Measurements from ENCODE around the gene SETDB2. TPM values are rescaled to one million over a fixed set of nuclear protein-coding genes. Genes with fewer than 3 reads are reported as not detected.

Gene SETDB2
- total and polyA plus RNA-seq, 2 of the 13 experiments (the other 11 are each of a cell fraction or from before 2014, with no cell fraction given): 8.1 to 8.7 TPM

- DNase-seq (ENCODE audit: low spot score) (no peak), ATAC-seq (no peak), FAIRE-seq (no peak)
- H3K4me3 ChIP-seq (replicated peaks in 1 of 3; ENCODE audit: insufficient read depth in 1 of 3, low read depth in 2 of 3, low read length in 3 of 3): no peak overlapping the region
- H4K20me1 ChIP-seq (ENCODE audit: insufficient read depth, low read length): no peaks in the 10 kb centered on the region
- no peak overlapping the region for H2AFZ ChIP-seq (ENCODE audit: low read length)
- H3K36me3 ChIP-seq (replicated peaks in 1 of 2; ENCODE audit: control insufficient read depth in 1 of 2, insufficient read depth in 2 of 2, low read length in 2 of 2): no peaks in the 10 kb centered on the region
- TF ChIP-seq ZNF292 (CRISPR knock-in tag; IDR thresholded peaks at IDR 0.05; ENCODE audit: borderline replicate concordance, low read depth): no peak
- TF ChIP-seq ZNF10 (CRISPR knock-in tag; IDR thresholded peaks at IDR 0.05; ENCODE audit: borderline replicate concordance, low read depth): no peak
- TF ChIP-seq NFYB (CRISPR knock-in tag; IDR thresholded peaks at IDR 0.05): no peak
- TF ChIP-seq ZNF160 (CRISPR knock-in tag; IDR thresholded peaks at IDR 0.05): peak; percentile 85; the same call in 1 of the 2 replicates
- BruUV-seq (replicated peaks): no TSS peak
- no peak overlapping the region for H3K4me2 ChIP-seq (ENCODE audit: low read depth, low read length)
- in situ Hi-C loops (cut with HindIII; ENCODE audit: extremely low pct_ligation_motif_present, low pct_unique_long_range_greater_than_20kb): no loop called here
- H3K27me3 ChIP-seq (ENCODE audit: control insufficient read depth in 1 of 2, insufficient read depth in 2 of 2, low read length in 2 of 2): no peaks in the 10 kb centered on the region
- H3K79me2 ChIP-seq (ENCODE audit: insufficient read depth, low read length): no peaks in the 10 kb centered on the region
- ChIA-PET POLR2A (no interaction called here), CTCF (ENCODE audit: low intra/inter-chr PET ratio, low total read pairs) (no interaction called here)
- H3K9ac ChIP-seq (ENCODE audit: insufficient read depth, low read depth, low read length): no peak overlapping the region
- WGBS (ENCODE audit: low lambda C conversion rate): 94% methylated on average over 1 of the region's 1 CpG
- H3K4me1 ChIP-seq (ENCODE audit: insufficient read depth, low read length): no peaks in the 10 kb centered on the region
- intact Hi-C loops (cut with micrococcal nuclease; ENCODE audit: unreplicated experiment): no loop called here
- no peaks in the 10 kb centered on the region for H3K9me3 ChIP-seq (ENCODE audit: low read length)
- H3K27ac ChIP-seq (ENCODE audit: extremely low read length, insufficient read depth, low read length): no peak overlapping the region
Measured at GRCh38 chr13:49404703-49405020, 39.4 kb upstream of the SETDB2 start.

GRCh38 chr13:49407068-49407467 lies 37.0 kb upstream of the SETDB2 start:
- POLR2A ChIA-PET: no interaction called here
- intact Hi-C loops (cut with micrococcal nuclease; ENCODE audit: unreplicated experiment): no loop called here

More at GRCh38 chr13:49407068-49407467, 37.0 kb upstream of the SETDB2 start:
- Histone ChIP-seq H3K36me3 (replicated peaks in 1 of 2; ENCODE audit: control insufficient read depth in 1 of 2, insufficient read depth in 2 of 2, low read length in 2 of 2) (no peaks in the 10 kb centered on the region), H4K20me1 (ENCODE audit: insufficient read depth, low read length) (no peaks in the 10 kb centered on the region), H3K9me3 (ENCODE audit: low read length) (no peaks in the 10 kb centered on the region), H3K4me2 (ENCODE audit: low read depth, low read length) (no peak overlapping the region), H3K27me3 (ENCODE audit: control insufficient read depth in 1 of 2, insufficient read depth in 2 of 2, low read length in 2 of 2) (no peaks in the 10 kb centered on the region), H2AFZ (ENCODE audit: low read length) (no peak overlapping the region), H3K9ac (ENCODE audit: insufficient read depth, low read depth, low read length) (no peak overlapping the region), H3K4me1 (ENCODE audit: insufficient read depth, low read length) (no peaks in the 10 kb centered on the region), H3K4me3 (replicated peaks in 1 of 3; ENCODE audit: insufficient read depth in 1 of 3, low read depth in 2 of 3, low read length in 3 of 3) (no peak overlapping the region), H3K79me2 (ENCODE audit: insufficient read depth, low read length) (no peaks in the 10 kb centered on the region), H3K27ac (ENCODE audit: extremely low read length, insufficient read depth, low read length) (no peak overlapping the region)
- WGBS (ENCODE audit: low lambda C conversion rate): 100% methylated on average over 1 of the region's 1 CpG
- DNase-seq (ENCODE audit: low spot score): no peak
- FAIRE-seq: no peak
- TF ChIP-seq ZNF510 (CRISPR knock-in tag; IDR thresholded peaks at IDR 0.05; ENCODE audit: low read depth): no peak
- CTCF ChIA-PET (ENCODE audit: low intra/inter-chr PET ratio, low total read pairs): no interaction called here
- BruUV-seq (replicated peaks): no TSS peak
- in situ Hi-C loops (cut with HindIII; ENCODE audit: extremely low pct_ligation_motif_present, low pct_unique_long_range_greater_than_20kb): no loop called here
- no peak for ATAC-seq
